Esophagus squamous epithelium (tissue), 5 donors: ENCODE data around the gene WDR12. TPM values are rescaled to one million over a fixed set of nuclear protein-coding genes. Genes with fewer than 3 reads are reported as not detected.
A peak's percentile ranks its signal among the peaks of the same experiment; 100 is the strongest.
"Not testable (repeated sequence)": the region's sequence is repeated elsewhere in the genome, so short reads cannot be mapped to it uniquely, and the experiment has no call there.

Experiments
- DNase-seq: peaks from one replicate; lab custom pipeline; 2025; lab: John Stamatoyannopoulos, UW
- H3K27ac ChIP-seq, 4 donors: fragments of 200-600 bp; sonication (generic); one replicate each; pipeline ENCODE4 v1.5.1; 2016 to 2019; ENCODE audit warnings: mild to moderate bottlenecking in 1 of 4
- H3K27me3 ChIP-seq, 4 donors: fragments of 200-600 bp; sonication (generic); 1 replicate in 3 of 4; 2 replicates in 1 of 4; pipeline versions ENCODE4 v1.5.1 to v1.6.0; 2017 to 2021; ENCODE audit warnings: antibody characterized with exemption in 1 of 4
- H3K36me3 ChIP-seq, 3 donors: fragments of 200-600 bp; sonication (generic); one replicate each; pipeline ENCODE4 v1.5.1; 2016 to 2019
- H3K4me1 ChIP-seq, 3 donors: fragments of 200-600 bp; sonication (generic); one replicate each; pipeline ENCODE4 v1.5.1; 2017 to 2019
- H3K4me3 ChIP-seq, 4 donors: fragments of 200-600 bp; sonication (generic); 1 replicate in 3 of 4; 2 replicates in 1 of 4; pipeline ENCODE4 v1.5.1; 2016 to 2019; ENCODE audit warnings: mild to moderate bottlenecking in 2 of 4, moderate library complexity in 1 of 4
- H3K9me3 ChIP-seq, 3 donors: fragments of 200-600 bp; sonication (generic); one replicate each; pipeline ENCODE4 v1.5.1; 2016 to 2019
- POLR2A ChIP-seq, 4 donors: fragments of 450-650 bp; IDR thresholded peaks; one replicate each; pipeline ENCODE4 v1.6.1; 2017; ENCODE audit warnings: antibody characterized with exemption in 4 of 4, mild to moderate bottlenecking in 4 of 4, moderate library complexity in 3 of 4
- WGBS, 2 donors: methylation state at CpG; one replicate each; pipeline ENCODE4 v1.1.5; 2018; 5-methylcytosine and 5-hydroxymethylcytosine counted together
- intact Hi-C: fragments of 100-400 bp; cut with DNase I; formaldehyde crosslinking; loops from one replicate; pipeline ENCODE4 v1.15.0; 2022
- total RNA-seq, 4 donors: library from RNA; depleted of rRNA; stranded (reverse); fragments of >200 nt; gene quantifications; one replicate each; pipeline ENCODE4 v1.1.0, GENCODE V29; 2016
- TF ChIP-seq, protein P1 (sequence below), 6 experiments: fragments of 450-650 bp in 4 of 6; fragments of 200-600 bp in 2 of 6; sonication (generic) in 2 of 6; IDR thresholded peaks; one replicate each; pipeline ENCODE4 v1.5.1; 2016 to 2019; ENCODE audit warnings: antibody characterized with exemption in 6 of 6, mild to moderate bottlenecking in 4 of 6, moderate library complexity in 4 of 6
- donor health status: DM: yes; HTN: yes; CAD: no.

The WDR12 gene
- 10 to 100 TPM; 22.0 to 52.4 (median 30.7) TPM for total RNA-seq

- WGBS, 2 donors = 1% methylated on average over 38 to 39 of the region's 39 CpGs
Measured at GRCh38 chr2:202911512-202912341, at the start of gene WDR12, which contains the start of gene CARF. TSS of gene WDR12 (minus strand) at chr2:202911673. CDS start at chr2:202911476, 197 bp downstream. TSS of gene CARF (plus strand) at chr2:202912275. CDS start at chr2:202941903, 29,628 bp downstream.

DNA sequence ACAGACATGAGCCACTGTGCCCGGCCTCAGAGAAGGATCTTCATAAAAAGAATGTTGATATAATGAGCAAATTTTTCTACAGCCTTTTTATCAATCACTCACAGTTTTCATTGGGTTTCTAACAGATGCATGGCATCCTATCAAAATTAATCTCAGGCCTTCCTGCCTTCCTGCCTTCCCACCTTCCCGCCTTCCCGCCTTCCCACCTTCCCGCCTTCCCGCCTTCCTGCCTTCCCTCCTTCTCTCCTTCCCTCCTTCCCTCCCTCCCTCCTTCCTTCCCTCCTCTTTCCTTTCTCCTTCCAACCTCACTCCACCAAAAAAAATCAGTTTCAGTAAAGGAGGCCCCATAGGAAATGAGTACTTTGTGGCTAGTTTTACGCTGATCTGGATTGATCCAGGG lies 49.1 kb upstream of the WDR12 start:
- Histone ChIP-seq H3K4me3 (no peak overlapping the region), H3K9me3 (no peaks in the 10 kb centered on the region), H3K4me1 (no peaks in the 10 kb centered on the region), H3K27me3 (no peaks in the 10 kb centered on the region), H3K36me3 (peaks cover 0 to 69% (median 3%) of the 10 kb centered on the region in 3 donors), H3K27ac (no peak overlapping the region)
- TF ChIP-seq, protein P1, sequence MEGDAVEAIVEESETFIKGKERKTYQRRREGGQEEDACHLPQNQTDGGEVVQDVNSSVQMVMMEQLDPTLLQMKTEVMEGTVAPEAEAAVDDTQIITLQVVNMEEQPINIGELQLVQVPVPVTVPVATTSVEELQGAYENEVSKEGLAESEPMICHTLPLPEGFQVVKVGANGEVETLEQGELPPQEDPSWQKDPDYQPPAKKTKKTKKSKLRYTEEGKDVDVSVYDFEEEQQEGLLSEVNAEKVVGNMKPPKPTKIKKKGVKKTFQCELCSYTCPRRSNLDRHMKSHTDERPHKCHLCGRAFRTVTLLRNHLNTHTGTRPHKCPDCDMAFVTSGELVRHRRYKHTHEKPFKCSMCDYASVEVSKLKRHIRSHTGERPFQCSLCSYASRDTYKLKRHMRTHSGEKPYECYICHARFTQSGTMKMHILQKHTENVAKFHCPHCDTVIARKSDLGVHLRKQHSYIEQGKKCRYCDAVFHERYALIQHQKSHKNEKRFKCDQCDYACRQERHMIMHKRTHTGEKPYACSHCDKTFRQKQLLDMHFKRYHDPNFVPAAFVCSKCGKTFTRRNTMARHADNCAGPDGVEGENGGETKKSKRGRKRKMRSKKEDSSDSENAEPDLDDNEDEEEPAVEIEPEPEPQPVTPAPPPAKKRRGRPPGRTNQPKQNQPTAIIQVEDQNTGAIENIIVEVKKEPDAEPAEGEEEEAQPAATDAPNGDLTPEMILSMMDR (IDR thresholded peaks at IDR 0.05) = no peak
- intact Hi-C loops = no loop called here
- WGBS, 2 donors = 81 to 92% methylated on average over 5 to 6 of the region's 6 CpGs
- no peak for DNase-seq

More at GRCh38 chr2:202911512-202912341, at the start of gene WDR12, which contains the start of gene CARF:
- H3K36me3 ChIP-seq = peaks cover 0 to 10% (median 0%) of the 10 kb centered on the region in 3 donors
- TF ChIP-seq, protein P1 (IDR thresholded peaks at IDR 0.05) = peak in 2 of 6 experiments; percentile 1 to 10
- TF ChIP-seq POLR2A (IDR thresholded peaks at IDR 0.05) = peak in 3 of 4 donors; percentile 43 to 61 (median 51)
- H3K27me3 ChIP-seq = no peaks in the 10 kb centered on the region
- no peaks in the 10 kb centered on the region for H3K9me3 ChIP-seq
- DNase-seq = peak; percentile 47
- peaks cover 0 to 32% (median 18%) of the 10 kb centered on the region in 3 donors for H3K4me1 ChIP-seq
- H3K27ac ChIP-seq = peak within 1 kb of the TSS; percentile 82 to 94 (median 91)
- H3K4me3 ChIP-seq = peak within 1 kb of the TSS; percentile 50 to 78 (median 70)
- intact Hi-C loops = no loop called here

DNA sequence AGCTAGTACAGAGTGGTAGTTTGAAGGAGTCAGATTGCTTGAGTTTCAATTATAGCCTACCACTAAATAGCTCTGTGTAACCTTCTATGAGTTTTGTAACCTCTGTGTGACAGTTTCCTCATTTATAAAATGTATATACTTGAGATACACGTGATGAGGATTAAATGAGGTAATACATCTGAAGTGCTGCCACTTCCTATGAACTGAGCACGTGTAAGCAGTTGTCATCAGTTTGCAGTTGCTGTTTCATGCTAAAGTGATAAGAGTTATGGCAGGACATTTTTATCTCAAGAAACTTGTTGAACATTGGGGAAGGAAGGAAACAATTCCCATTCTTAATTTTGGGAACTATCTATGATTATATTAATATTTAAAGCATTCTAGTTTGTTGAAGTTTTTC lies 39.1 kb upstream of the WDR12 start:
- intact Hi-C loops = no loop called here
- Histone ChIP-seq H3K27ac (no peak overlapping the region), H3K9me3 (peaks cover 0 to 6% (median 5%) of the 10 kb centered on the region in 3 donors), H3K36me3 (peaks cover 0 to 53% (median 0%) of the 10 kb centered on the region in 3 donors), H3K27me3 (no peaks in the 10 kb centered on the region), H3K4me3 (no peak overlapping the region), H3K4me1 (no peaks in the 10 kb centered on the region)
- DNase-seq = no peak
- 47 to 58% methylated on average over 2 of the region's 2 CpGs for WGBS, 2 donors
- TF ChIP-seq, protein P1 (IDR thresholded peaks at IDR 0.05) = no peak
- no peak for TF ChIP-seq POLR2A (IDR thresholded peaks at IDR 0.05)

- H3K4me3 ChIP-seq, H3K27me3 ChIP-seq, intact Hi-C loops, H3K4me1 ChIP-seq, H3K27ac ChIP-seq, DNase-seq, H3K9me3 ChIP-seq: not testable (repeated sequence)
- whole genome bisulfite sequencing, 2 donors = 95 to 100% methylated on average over 2 to 3 of the region's 3 CpGs
- peaks cover 0 to 51% (median 0%) of the 10 kb centered on the region in 3 donors for H3K36me3 ChIP-seq
Measured at GRCh38 chr2:202949333-202949732, 37.9 kb upstream of the WDR12 start.

- no peak overlapping the region for H3K27ac ChIP-seq
- peaks cover 0 to 6% (median 5%) of the 10 kb centered on the region in 3 donors for H3K9me3 ChIP-seq
- intact Hi-C loops = no loop called here
- H3K4me3 ChIP-seq = no peak overlapping the region
- DNase-seq = no peak
- WGBS, 2 donors = 98 to 100% methylated on average over 2 of the region's 2 CpGs
- TF ChIP-seq, protein P1 (IDR thresholded peaks at IDR 0.05) = no peak
- no peak for TF ChIP-seq POLR2A (IDR thresholded peaks at IDR 0.05)
- H3K36me3 ChIP-seq = peaks cover 0 to 50% (median 0%) of the 10 kb centered on the region in 3 donors
- no peaks in the 10 kb centered on the region for H3K27me3 ChIP-seq
- H3K4me1 ChIP-seq = no peaks in the 10 kb centered on the region
Measured at GRCh38 chr2:202945497-202945896, 34.0 kb upstream of the WDR12 start.
